GM04503 (cell line): ENCODE data around the gene KLHL15.
"Not testable (repeated sequence)": the region's sequence is repeated elsewhere in the genome, so short reads cannot be mapped to it uniquely, and the experiment has no call there.

Experiments used
- DNase-seq: peaks from one replicate; pipeline ENCODE4 v3.0.0-alpha.2; 2012; ENCODE audit warnings: low read depth

The KLHL15 gene

GRCh38 chrX:24027086-24027485, at the start of gene KLHL15:
Gene KLHL15, minus strand, starts transcription at chrX:24027186. Its CDS starts 20,493 bp downstream, at chrX:24006693.
- DNase-seq = no peak

GRCh38 chrX:24069877-24070276, 42.9 kb upstream of the KLHL15 start:
- DNase-seq = no peak

- DNase-seq = no peak
Measured at GRCh38 chrX:24063488-24063887, 36.5 kb upstream of the KLHL15 start.

GRCh38 chrX:24055043-24055356, 28.0 kb upstream of the KLHL15 start:
- no peak for DNase-seq

- peak; percentile 92 for DNase-seq
Measured at GRCh38 chrX:24054182-24055042, 27.4 kb upstream of the KLHL15 start, which contains the start of gene EIF2S3. Gene EIF2S3, plus strand, starts transcription at chrX:24054956. Its CDS starts 13 bp downstream, at chrX:24054969.

GRCh38 chrX:24050522-24051318, 23.7 kb upstream of the KLHL15 start:
- not testable (repeated sequence) for DNase-seq

GRCh38 chrX:24049643-24050042, 22.7 kb upstream of the KLHL15 start:
- not testable (repeated sequence) for DNase-seq

GRCh38 chrX:24046060-24046459, 19.1 kb upstream of the KLHL15 start:
- DNase-seq = not testable (repeated sequence)

- DNase-seq = no peak
Measured at GRCh38 chrX:24037729-24038128, 10.7 kb upstream of the KLHL15 start.

- DNase-seq = no peak
Measured at GRCh38 chrX:24034485-24034884, 7.5 kb upstream of the KLHL15 start.

- no peak for DNase-seq
Measured at GRCh38 chrX:24030597-24030996, 3.6 kb upstream of the KLHL15 start.

GRCh38 chrX:24027985-24028384, 999 bp upstream of the KLHL15 start:
- no peak for DNase-seq

- no peak for DNase-seq
Measured at GRCh38 chrX:24026432-24026831, 554 bp downstream of the KLHL15 start.

- no peak for DNase-seq
Measured at GRCh38 chrX:24025741-24026403, 1.1 kb downstream of the KLHL15 start.

- DNase-seq = peak; percentile 41
Measured at GRCh38 chrX:24024819-24025740, 1.9 kb downstream of the KLHL15 start.

GRCh38 chrX:24023972-24024669, 2.9 kb downstream of the KLHL15 start:
- no peak for DNase-seq

- no peak for DNase-seq
Measured at GRCh38 chrX:24023544-24023943, 3.4 kb downstream of the KLHL15 start.

GRCh38 chrX:24020306-24020876, 6.6 kb downstream of the KLHL15 start:
- no peak for DNase-seq

GRCh38 chrX:24019448-24019847, 7.5 kb downstream of the KLHL15 start:
- no peak for DNase-seq

GRCh38 chrX:24018809-24019208, 8.2 kb downstream of the KLHL15 start:
- DNase-seq = no peak
